NCI-H1105 treated with DMSO at 0.1 percent for 48 hours (cell line): Measurements from ENCODE around the gene ABL2.
"Not testable (repeated sequence)": the region's sequence is repeated elsewhere in the genome, so short reads cannot be mapped to it uniquely, and the experiment has no call there.

Source experiments
- DNase-seq: peaks from one replicate; lab custom pipeline; 2025; lab: John Stamatoyannopoulos, UW

The ABL2 gene

GRCh38 chr1:179229214-179230140, at the start of gene ABL2:
TSS of gene ABL2 (minus strand) at chr1:179229677. CDS start at chr1:179229397, 280 bp downstream.
- DNase-seq, result peak; percentile 60

DNA sequence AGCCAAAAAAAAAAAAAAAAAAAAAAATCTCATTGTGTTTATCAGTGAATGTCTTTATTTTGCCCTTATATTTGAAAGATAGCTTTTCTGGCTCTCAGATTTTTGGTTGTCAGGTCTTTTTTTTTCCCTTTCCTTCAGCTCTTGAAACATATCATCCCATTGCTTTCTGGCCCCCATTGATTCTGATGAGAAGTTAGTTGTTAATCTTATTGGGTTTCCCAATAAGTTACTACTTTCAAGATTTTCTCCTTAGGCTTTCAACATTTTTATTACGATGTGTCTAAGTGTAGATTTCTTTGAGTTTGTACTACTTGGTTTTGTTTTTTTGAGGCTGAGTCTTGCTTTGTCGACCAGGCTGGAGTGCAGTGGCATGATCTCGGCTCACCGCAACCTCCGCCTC, 49.4 kb upstream of the ABL2 start:
- no peak for DNase-seq

DNA sequence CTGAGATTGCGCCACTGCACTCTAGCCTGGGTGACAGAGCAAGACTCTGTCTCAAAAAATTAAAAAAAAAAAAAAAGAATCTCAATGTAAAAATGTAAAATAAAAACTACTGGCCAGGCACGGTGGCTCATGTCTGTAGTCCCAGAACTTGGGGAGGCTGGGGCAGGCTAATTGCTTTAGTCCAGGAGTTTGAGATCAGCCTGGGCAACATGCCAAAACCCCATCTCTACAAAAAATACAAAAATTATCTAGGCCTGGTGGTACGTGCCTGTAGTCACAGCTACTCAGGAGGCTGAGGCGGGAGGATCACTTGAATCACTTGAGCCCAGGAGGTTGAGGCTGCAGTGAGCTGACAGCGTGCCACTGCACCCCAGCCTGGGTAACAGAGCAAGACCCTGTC, 44.9 kb upstream of the ABL2 start:
- DNase-seq, result not testable (repeated sequence)

DNA sequence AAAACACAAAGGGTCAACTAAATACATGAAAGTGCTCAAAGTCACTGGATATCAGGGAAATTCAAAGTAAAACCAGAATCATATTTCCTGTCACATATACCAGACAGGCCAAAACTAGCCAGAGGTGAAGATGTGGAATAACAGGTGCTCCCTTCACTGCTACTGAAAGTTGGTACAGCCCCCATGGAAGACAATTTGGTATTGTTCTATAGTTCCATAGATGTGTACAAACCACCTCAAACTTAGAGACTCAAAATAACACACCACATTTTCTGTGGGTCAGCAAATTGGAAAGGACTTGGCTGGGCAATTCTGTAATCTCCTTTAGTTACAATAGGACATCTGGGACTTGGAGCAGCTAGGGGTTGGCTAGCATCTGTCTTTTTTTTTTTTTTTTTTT, 39.6 kb upstream of the ABL2 start:
- no peak for DNase-seq

DNA sequence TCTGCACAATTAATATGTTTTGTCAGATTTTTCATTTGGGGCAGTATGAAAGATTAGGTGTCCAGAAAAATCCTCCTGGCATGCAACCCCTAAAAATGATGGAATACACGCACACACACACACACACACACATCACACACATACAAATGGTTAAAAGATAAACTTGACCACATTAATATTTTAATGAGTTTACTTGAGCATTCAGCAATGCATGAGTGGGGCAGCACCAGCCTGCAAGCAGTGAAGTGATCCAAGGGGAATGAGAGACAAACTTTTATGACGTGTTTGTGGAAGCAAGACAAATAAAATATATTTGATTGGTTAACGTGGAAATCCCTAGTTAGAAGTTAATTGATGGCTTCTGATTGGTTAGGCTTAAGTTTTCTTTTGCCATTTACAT, 35.0 kb upstream of the ABL2 start:
- no peak for DNase-seq

- DNase-seq, result no peak
Measured at GRCh38 chr1:179263121-179263520, 33.6 kb upstream of the ABL2 start.

DNA sequence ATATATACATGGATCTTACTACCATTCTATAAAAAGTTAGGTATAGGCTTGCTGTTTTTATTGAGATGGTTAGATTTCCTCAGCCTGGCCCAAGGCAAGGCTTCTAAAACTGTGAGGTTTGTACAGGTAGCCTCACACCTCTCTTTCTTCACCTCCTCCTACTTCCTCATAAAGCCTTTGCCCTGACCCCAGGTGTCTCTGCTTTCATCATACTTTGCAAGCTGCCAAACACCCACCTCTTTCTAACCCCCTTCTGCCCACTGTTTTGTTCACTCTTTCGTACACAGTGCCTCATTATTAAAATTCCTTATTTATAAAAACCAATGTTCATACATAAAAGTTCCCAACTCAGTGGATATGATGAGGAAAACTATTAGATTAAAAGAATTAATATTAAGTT, 32.7 kb upstream of the ABL2 start:
- no peak for DNase-seq

- no peak for DNase-seq
Measured at GRCh38 chr1:179253286-179253972, 24.0 kb upstream of the ABL2 start.

- no peak for DNase-seq
Measured at GRCh38 chr1:179252606-179253005, 23.1 kb upstream of the ABL2 start.

- peak; percentile 6 for DNase-seq
Measured at GRCh38 chr1:179251675-179252074, 22.2 kb upstream of the ABL2 start.

DNA sequence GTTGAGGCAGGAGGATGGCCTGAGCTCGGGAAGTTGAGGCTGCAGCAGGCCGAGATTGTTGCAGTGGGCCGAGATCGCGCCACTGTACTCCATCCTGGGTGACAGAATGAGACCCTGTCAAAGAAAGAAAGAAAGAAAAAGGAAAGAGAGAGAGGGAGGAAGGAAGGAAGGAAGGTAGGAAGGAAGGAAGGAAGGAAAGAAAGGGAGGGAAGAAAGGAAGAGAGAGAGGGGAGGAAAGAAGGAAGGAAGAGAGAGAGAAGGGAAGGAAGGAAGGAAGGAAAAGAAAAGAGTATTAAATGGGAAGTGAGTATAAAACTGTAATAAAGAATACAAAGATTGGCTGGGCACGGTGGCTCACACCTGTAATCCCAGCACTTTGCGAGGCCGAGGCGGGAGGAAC, 18.4 kb upstream of the ABL2 start:
- no peak for DNase-seq

DNA sequence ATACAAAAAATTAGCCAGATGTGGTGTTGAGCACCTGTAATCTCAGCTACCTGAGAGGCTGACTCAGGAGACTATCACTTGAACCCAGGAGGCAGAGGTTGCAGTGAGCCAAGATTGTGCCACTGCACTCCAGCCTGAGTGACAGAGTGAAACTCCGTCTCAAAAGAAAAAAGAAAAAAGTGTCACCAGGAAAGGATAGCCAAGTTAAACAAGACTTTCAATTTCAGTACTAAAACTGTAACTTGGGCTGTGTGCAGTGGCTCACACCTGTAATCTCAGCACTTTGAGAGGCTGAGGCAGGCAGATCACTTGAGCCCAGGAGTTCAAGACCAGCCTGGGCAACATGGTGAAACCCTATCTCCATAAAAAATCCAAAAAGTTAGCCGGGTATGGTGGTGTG, 15.9 kb upstream of the ABL2 start:
- not testable (repeated sequence) for DNase-seq

- no peak for DNase-seq
Measured at GRCh38 chr1:179241530-179242097, 12.1 kb upstream of the ABL2 start.

DNA sequence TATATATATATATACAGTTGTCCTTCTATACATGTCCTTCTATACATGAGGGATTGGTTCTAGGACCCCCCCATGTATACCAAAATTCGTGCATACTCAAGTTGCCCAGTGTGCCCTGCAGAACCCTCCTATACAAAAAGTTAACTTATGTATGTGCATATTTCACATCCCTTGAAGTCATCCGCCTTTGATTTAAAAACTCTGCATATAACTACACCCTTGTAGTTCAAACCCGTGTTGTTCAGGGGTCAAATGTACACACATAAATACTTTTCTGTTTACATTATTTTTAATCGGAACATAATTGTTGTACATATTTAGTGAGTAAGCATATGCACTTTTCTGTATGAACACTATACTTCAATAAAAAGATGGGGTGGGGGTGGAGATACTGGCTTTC, 7.7 kb upstream of the ABL2 start:
- no peak for DNase-seq

GRCh38 chr1:179234863-179235262, 5.4 kb upstream of the ABL2 start:
- DNase-seq, result no peak

DNA sequence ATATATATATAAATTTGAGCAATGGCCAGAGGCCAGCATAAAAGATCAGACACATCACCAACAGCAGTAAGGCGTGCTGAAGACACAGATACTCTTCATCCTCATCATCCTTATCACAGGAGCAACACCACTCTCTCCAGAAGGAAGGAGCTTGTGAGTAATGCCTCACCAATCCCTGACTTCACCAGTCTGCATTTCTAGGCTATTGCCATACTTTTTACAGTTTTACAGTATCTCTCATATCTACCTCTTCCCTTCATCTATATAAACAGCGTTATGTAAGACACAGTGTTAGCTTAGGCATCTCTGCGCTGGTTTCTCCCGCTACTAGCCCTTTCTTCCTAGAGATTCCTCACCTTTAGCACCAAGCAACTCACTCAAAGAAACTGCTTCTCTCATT, 2.4 kb upstream of the ABL2 start:
- no peak for DNase-seq

GRCh38 chr1:179230721-179231120, 1.2 kb upstream of the ABL2 start:
- DNase-seq, result no peak

DNA sequence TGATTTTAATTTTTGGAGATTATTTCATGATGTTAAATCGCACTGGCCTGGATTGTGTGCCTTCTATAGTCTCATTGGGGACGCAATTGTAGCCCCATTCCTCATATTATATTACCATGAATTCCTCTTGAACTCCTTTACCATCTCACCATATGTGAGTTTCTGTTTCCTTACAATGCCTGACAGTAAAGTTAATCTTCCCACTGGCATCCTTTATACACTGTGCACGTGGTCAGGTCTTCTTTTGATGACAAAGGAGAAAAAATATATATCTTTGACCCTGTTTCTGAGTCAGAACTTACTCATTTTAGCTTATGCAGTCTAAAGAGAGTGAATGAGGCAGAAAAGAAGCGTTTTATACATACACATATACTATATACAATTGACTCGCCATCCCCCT, 774 bp upstream of the ABL2 start:
- no peak for DNase-seq

- peak; percentile 38 for DNase-seq
Measured at GRCh38 chr1:179228783-179229213, 679 bp downstream of the ABL2 start.

DNA sequence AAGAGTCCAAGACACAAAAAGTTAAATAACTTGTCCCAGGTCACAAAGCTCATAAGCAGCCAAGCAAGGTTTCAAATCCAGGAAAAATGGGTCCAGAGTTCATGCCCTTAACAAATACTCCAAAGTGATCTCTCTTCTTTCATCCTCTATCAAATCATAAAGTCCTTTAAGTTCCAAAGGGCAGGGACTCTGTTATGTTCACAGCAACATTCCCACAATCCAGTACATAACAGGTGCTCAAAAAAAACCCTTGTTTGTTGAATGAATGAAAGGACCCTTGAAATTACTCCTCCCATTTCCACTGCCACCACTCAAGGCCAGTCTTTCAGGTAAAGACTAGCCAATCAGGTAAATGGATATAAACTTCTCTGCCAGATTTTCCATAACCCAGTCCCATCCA, 2.7 kb downstream of the ABL2 start:
- no peak for DNase-seq

DNA sequence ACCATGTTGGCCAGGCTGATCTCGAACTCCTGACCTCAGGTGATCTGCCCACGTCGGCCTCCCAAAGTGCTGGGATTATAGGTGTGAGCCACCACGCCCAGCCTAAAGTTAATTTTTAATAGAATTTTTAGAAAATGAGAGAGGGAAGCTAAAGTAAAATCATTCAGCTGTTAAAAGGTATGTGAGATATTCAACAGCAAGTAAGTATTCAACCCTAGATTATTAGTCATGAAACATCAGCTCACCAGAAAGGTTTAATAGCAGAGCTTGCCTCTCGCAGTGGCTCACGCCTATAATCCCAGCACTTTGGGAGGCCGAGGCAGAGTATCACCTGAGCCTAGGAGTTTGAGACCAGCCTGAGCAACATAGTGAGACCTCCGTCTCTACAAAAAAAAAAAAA, 5.0 kb downstream of the ABL2 start:
- not testable (repeated sequence) for DNase-seq

DNA sequence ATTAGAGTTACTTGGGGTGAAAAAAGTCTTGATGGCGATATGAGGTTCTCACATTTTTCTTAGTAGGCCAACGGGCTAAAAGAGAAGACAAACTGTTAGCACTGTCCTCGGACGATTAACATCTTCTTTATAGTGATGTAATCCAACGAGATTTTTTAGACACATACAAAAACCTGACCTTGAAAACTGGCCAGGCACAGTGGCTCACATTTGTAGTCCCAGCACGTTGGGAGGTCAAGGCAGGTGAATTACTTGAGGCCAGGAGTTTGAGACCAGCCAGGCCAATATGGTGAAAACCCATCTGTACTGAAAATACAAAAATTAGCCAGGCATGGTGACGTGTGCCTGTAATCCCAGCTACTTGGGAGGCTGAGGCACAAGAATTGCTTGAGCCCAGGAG, 8.4 kb downstream of the ABL2 start:
- not testable (repeated sequence) for DNase-seq

DNA sequence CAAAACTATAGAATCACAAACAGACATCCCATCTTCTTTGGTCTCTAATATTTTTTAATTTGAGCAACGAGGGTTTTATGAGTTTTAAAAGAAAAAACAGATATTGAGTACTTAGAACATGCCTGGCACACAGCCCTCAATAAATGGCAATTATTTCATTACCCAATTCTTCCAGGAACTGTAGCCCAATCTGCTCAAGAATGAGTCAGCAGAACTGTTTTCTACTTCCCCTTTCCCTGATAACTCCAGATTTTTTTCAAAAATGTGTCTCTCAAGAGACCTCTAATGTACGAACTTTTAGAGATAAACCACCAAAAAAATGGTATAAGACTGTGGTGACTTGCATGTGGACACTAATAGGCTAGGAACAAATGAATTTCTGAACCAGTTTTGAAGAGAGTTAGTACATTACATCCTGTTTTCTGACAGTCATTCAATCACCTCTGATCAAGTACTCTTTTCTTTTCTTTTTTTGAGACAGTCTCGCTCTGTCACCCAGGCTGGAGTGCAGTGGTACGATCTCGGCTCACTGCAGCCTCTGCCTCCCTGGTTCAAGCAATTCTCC, 11.5 kb downstream of the ABL2 start:
- DNase-seq, result no peak
